T-cell (primary cell): ENCODE data around the gene R3HDML. TPM values are rescaled to one million over a fixed set of nuclear protein-coding genes. Genes with fewer than 3 reads are reported as not detected.

ENCODE experiments used
- ATAC-seq, 4 experiments: fragments of 200-7000 bp in 3 of 4; fragments of 150-1000 bp in 1 of 4; cut with Tn5 transposase; replicated peaks in 1 of 4; 1 replicate in 3 of 4; 2 replicates in 1 of 4; pipeline ENCODE4 v1.10.0; 2021; ENCODE audit warnings: moderate library complexity in 3 of 4, mild to moderate bottlenecking in 2 of 4, moderate number of reproducible peaks in 1 of 4
- CTCF ChIA-PET, 2 donors: fragments of 300-600 bp; sonication (Branson Sonifier 250); formaldehyde crosslinking; loops; one replicate each; lab custom pipeline; 2022; ENCODE audit warnings: antibody characterized with exemption in 2 of 2; lab: Charles Lee
- POLR2A ChIA-PET, 2 donors: fragments of 300-600 bp; sonication (Branson Sonifier 250); formaldehyde crosslinking; loops; one replicate each; lab custom pipeline; 2022; ENCODE audit warnings: antibody characterized with exemption in 2 of 2; lab: Charles Lee
- DNase-seq, 35 experiments: peaks; one replicate each; pipeline versions ENCODE4 v3.0.0 to v3.0.0-alpha.2; 2013 to 2023
- H3K27ac ChIP-seq: one replicate; pipeline ENCODE4 v1.5.1; 2013; ENCODE audit warnings: low read length
- H3K27me3 ChIP-seq, 2 experiments: replicated peaks in 1 of 2; 1 replicate in 1 of 2; 2 replicates in 1 of 2; pipeline versions ENCODE4 v1.6.1 to v1.7.0; 2013; ENCODE audit warnings: low read length in 1 of 2, mixed read lengths in 1 of 2; ENCODE audit not compliant: control insufficient read depth in 2 of 2, insufficient read depth in 2 of 2; ENCODE audit errors: extremely low read depth in 1 of 2
- H3K36me3 ChIP-seq, 2 donors: 1 replicate in 1 of 2; 2 replicates in 1 of 2; pipeline versions ENCODE4 v1.6.1 to v1.7.0; 2013; ENCODE audit warnings: low read length in 1 of 2; ENCODE audit not compliant: control insufficient read depth in 2 of 2, insufficient read depth in 1 of 2; ENCODE audit errors: extremely low read depth in 1 of 2
- H3K4me1 ChIP-seq, 2 experiments: 1 replicate in 1 of 2; 2 replicates in 1 of 2; pipeline versions ENCODE4 v1.6.1 to v1.7.0; 2013; ENCODE audit warnings: low read length in 2 of 2, mixed read lengths in 1 of 2; ENCODE audit not compliant: insufficient read depth in 2 of 2, control insufficient read depth in 1 of 2; ENCODE audit errors: extremely low read depth in 1 of 2
- H3K4me3 ChIP-seq, 2 donors: 1 replicate in 1 of 2; 2 replicates in 1 of 2; pipeline versions ENCODE4 v1.5.1 to v1.7.0; 2013; ENCODE audit warnings: mild to moderate bottlenecking in 2 of 2, low read length in 1 of 2, moderate library complexity in 1 of 2; ENCODE audit not compliant: control insufficient read depth in 1 of 2; ENCODE audit errors: extremely low read depth in 1 of 2
- H3K9me3 ChIP-seq: 2 replicates; pipeline ENCODE4 v1.7.0; 2013
- H3K27ac Mint-ChIP-seq, 2 donors: one replicate each; pipeline ENCODE4 v1.8.0; 2020 to 2021; ENCODE audit warnings: mild to moderate bottlenecking in 2 of 2, mixed read lengths in 2 of 2
- H3K27me3 Mint-ChIP-seq, 2 donors: one replicate each; pipeline ENCODE4 v1.8.0; 2021 to 2022; ENCODE audit warnings: mixed read lengths in 2 of 2
- H3K36me3 Mint-ChIP-seq: one replicate; pipeline ENCODE4 v1.8.0; 2021; ENCODE audit warnings: mixed read lengths
- H3K4me1 Mint-ChIP-seq, 3 donors: one replicate each; pipeline ENCODE4 v1.8.0; 2020 to 2022; ENCODE audit warnings: mixed read lengths in 3 of 3, mild to moderate bottlenecking in 1 of 3
- H3K4me3 Mint-ChIP-seq, 3 donors: one replicate each; pipeline ENCODE4 v1.8.0; 2020 to 2022; ENCODE audit warnings: mild to moderate bottlenecking in 3 of 3, mixed read lengths in 3 of 3, moderate library complexity in 3 of 3
- H3K9me3 Mint-ChIP-seq, 3 donors: one replicate each; pipeline ENCODE4 v1.8.0; 2020 to 2022; ENCODE audit warnings: mixed read lengths in 3 of 3
- WGBS: methylation state at CpG from one replicate; pipeline ENCODE4 v1.1.5; 2013; ENCODE audit warnings: missing lambda C conversion rate; ENCODE audit not compliant: insufficient coverage; 5-methylcytosine and 5-hydroxymethylcytosine counted together
- total RNA-seq, 35 experiments: library from RNA in 6 of 35; stranded (reverse) in 6 of 35; fragments of 120-200 nt in 1 of 35; gene quantifications; one replicate each; pipeline versions ENCODE4 v1.2.1 to v1.2.4 and lab custom pipeline; 2013 to 2026

R3HDML gene
- total RNA-seq, 5 donors from 2014 or later (not counting 1 experiment from before 2014, with no cell fraction given) = not detected

DNA sequence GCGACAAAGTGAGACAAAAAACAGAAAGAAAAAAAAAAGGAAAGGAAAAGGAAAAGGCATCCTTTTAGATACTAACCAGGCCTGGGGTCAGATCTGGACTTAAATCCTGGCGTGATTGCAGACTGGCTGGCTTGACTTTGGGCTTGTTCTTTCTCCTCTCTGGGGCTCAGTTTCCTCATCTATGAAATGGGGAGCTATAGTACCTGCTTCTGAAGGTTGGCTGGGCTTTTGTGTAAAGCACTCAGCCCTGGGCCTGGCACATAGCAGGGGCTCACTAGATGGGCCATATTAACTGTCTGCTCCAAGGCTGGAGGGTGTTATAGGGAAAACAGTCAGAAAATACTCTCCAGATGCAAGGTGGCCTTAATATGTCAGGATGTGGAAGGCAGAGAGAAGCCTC is 1.2 kb upstream of the R3HDML start:
- no peak overlapping the region for H3K27ac Mint-ChIP-seq
- no peaks in the 10 kb centered on the region for H3K9me3 Mint-ChIP-seq
- Histone ChIP-seq H3K27ac (no peak overlapping the region), H3K27me3 (peaks cover 0 to 33% of the 10 kb centered on the region in 2 experiments), H3K4me3 (no peak overlapping the region), H3K36me3 (no peaks in the 10 kb centered on the region), H3K9me3 (no peaks in the 10 kb centered on the region), H3K4me1 (no peaks in the 10 kb centered on the region)
- DNase-seq (no peak), ATAC-seq (no peak)
- POLR2A ChIA-PET = no interaction called here
- no peaks in the 10 kb centered on the region for H3K4me1 Mint-ChIP-seq
- no peaks in the 10 kb centered on the region for H3K36me3 Mint-ChIP-seq
- no peak overlapping the region for H3K4me3 Mint-ChIP-seq
- H3K27me3 Mint-ChIP-seq = peaks cover 5 to 14% of the 10 kb centered on the region in 2 donors
- WGBS = 59% methylated on average over 2 of the region's 2 CpGs
- CTCF ChIA-PET = no interaction called here

DNA sequence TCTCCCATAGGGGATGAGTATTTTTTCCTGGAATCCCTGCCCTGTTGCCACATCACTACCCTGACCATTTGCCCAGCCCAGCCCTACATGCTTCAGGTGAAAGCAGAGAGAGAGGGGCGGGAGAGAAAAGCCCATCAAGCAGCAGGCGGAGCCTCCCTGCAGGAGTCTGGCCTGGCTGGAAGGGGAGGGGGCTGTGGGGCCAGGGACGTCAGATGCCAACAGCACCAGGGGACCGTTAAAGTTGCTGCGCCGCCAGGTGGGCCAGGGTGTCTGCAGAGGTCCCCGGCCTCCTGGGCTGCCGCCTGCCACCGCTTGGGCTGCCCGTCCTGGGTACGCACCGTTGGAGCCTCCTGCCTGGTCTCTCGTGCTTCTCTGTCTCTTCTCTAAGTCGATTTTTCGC is 757 bp upstream of the R3HDML start:
- Histone ChIP-seq H3K27ac (no peak overlapping the region), H3K27me3 (peaks cover 0 to 33% of the 10 kb centered on the region in 2 experiments), H3K4me3 (no peak overlapping the region), H3K4me1 (no peaks in the 10 kb centered on the region), H3K9me3 (no peaks in the 10 kb centered on the region), H3K36me3 (no peaks in the 10 kb centered on the region)
- POLR2A ChIA-PET = no interaction called here
- H3K27ac Mint-ChIP-seq = no peak overlapping the region
- DNase-seq = no peak
- H3K36me3 Mint-ChIP-seq = no peaks in the 10 kb centered on the region
- no peaks in the 10 kb centered on the region for H3K9me3 Mint-ChIP-seq
- ATAC-seq = no peak
- H3K4me1 Mint-ChIP-seq = no peaks in the 10 kb centered on the region
- CTCF ChIA-PET = no interaction called here
- WGBS = 40% methylated on average over 13 of the region's 15 CpGs
- peaks cover 5 to 13% of the 10 kb centered on the region in 2 donors for H3K27me3 Mint-ChIP-seq
- H3K4me3 Mint-ChIP-seq = no peak overlapping the region

DNA sequence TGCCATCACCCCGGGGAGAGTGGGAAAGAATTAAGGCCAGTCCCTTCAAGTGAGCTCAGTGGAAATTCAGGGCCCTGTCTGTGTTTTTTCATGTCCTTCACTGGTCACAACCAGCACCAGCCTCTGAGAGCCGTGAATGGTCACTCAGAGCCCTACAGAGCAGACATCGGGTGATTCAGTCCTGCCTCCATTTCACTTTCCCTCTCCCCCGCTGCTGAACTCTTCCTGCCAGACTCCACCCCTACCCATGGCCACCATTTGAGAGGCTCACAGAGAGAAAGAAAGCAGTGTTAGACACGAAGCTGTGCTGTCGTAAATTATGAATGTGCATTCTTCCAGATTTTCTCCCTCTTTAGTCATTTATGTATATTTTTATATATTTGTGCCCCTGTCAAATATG is 5.4 kb downstream of the R3HDML start:
- WGBS = 67% methylated on average over 1 of the region's 6 CpGs
- no peak for DNase-seq
- H3K4me1 Mint-ChIP-seq = no peaks in the 10 kb centered on the region

DNA sequence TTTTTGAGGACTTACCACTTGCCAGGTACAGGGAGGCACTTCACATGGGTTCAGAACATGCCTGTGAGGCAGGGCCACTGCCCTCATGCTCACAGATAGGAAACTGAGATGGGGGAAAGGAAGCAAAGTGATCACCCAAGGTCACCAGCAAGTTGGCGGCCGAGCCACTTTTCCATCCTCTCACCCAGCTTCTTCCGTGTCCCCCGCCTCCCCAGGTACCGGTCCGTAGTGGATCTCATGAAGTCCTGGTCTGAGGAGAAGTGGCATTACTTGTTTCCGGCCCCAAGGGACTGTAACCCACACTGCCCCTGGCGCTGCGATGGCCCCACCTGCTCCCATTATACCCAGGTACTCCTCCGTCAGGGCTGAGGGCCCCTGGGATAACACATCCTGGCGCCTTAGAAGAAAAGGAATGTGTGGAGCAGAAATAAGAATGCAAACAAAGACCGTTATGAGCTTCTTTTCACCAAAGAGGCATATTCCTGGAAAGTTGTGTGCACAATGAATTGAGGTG is 6.4 kb downstream of the R3HDML start:
- no peak overlapping the region for H3K27ac Mint-ChIP-seq
- peaks cover 0 to 5% of the 10 kb centered on the region in 2 experiments for H3K27me3 ChIP-seq
- no peaks in the 10 kb centered on the region for H3K4me1 Mint-ChIP-seq
- POLR2A ChIA-PET = no interaction called here
- no peak for DNase-seq
- no peaks in the 10 kb centered on the region for H3K36me3 Mint-ChIP-seq
- CTCF ChIA-PET = no interaction called here
- H3K4me3 Mint-ChIP-seq = no peak overlapping the region
- no peaks in the 10 kb centered on the region for H3K36me3 ChIP-seq
- no peaks in the 10 kb centered on the region for H3K9me3 ChIP-seq
- peaks cover 0 to 4% of the 10 kb centered on the region in 2 donors for H3K27me3 Mint-ChIP-seq
- ATAC-seq = no peak
- no peaks in the 10 kb centered on the region for H3K9me3 Mint-ChIP-seq
- WGBS = 73% methylated on average over 2 of the region's 12 CpGs
- H3K4me1 ChIP-seq = no peaks in the 10 kb centered on the region
- H3K27ac ChIP-seq = no peak overlapping the region
- H3K4me3 ChIP-seq = no peak overlapping the region

More for the DNA sequence above, 5.4 kb downstream of the R3HDML start:
- H3K4me3 Mint-ChIP-seq = no peak overlapping the region
- no peaks in the 10 kb centered on the region for H3K36me3 Mint-ChIP-seq
- H3K9me3 Mint-ChIP-seq = no peaks in the 10 kb centered on the region
- POLR2A ChIA-PET = no interaction called here
- H3K27ac Mint-ChIP-seq = no peak overlapping the region
- Histone ChIP-seq H3K36me3 (no peaks in the 10 kb centered on the region), H3K4me3 (no peak overlapping the region), H3K27ac (no peak overlapping the region), H3K4me1 (no peaks in the 10 kb centered on the region), H3K27me3 (peaks cover 0 to 12% of the 10 kb centered on the region in 2 experiments), H3K9me3 (no peaks in the 10 kb centered on the region)
- ATAC-seq = no peak
- CTCF ChIA-PET = no interaction called here
- H3K27me3 Mint-ChIP-seq = peaks cover 0 to 4% of the 10 kb centered on the region in 2 donors

DNA sequence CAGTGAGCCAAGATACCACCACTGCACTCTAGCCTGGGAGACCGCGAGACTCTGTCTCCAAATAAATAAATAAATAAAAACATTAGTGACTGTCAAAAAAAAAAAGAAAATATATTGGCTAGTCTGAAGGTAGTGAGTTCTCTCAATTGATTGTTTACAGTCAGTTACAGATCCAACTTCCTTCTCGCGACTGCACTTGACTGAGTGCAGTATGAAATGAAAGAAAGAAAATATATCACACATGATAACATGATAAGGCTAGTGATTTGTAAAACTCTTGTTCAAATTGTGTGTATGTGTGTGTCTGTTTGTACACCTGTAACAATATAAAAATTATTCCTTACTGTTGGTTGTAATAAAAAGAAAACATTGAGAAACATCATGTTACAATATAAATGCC is 7.9 kb downstream of the R3HDML start:
- POLR2A ChIA-PET = interaction anchor here in 1 of 2 donors (0.6 kb wide), 1 partner anchor 123 kb away, joined by 3 read pairs; no protein-coding TSS in a partner anchor
- Mint-ChIP-seq H3K27me3 (peaks cover 0 to 4% of the 10 kb centered on the region in 2 donors), H3K9me3 (no peaks in the 10 kb centered on the region), H3K4me3 (no peak overlapping the region), H3K4me1 (no peaks in the 10 kb centered on the region), H3K36me3 (no peaks in the 10 kb centered on the region), H3K27ac (no peak overlapping the region)
- no peaks in the 10 kb centered on the region for H3K4me1 ChIP-seq
- DNase-seq = no peak
- ATAC-seq = no peak
- peaks cover 0 to 8% of the 10 kb centered on the region in 2 experiments for H3K27me3 ChIP-seq
- H3K27ac ChIP-seq = no peak overlapping the region
- H3K9me3 ChIP-seq = no peaks in the 10 kb centered on the region
- H3K36me3 ChIP-seq = no peaks in the 10 kb centered on the region
- CTCF ChIA-PET = no interaction called here
- WGBS = no CpG with 5 or more reads among the region's 4 CpGs
- H3K4me3 ChIP-seq = no peak overlapping the region

DNA sequence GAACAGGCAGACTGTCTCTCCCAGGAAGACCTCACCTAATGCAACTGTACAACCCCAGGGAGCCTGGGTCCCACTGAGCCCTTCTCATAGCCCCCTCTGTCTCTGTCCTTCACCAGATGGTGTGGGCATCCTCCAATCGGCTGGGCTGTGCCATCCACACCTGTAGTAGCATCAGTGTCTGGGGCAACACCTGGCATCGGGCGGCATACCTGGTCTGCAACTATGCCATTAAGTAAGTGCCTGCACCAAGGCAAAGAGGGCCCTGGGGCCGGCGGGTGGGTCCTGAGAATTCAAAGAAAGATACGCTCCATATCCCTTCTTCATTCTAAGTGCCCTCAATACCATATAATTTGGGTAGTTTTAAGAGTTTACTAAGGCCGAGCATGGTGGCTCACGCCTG is 8.3 kb downstream of the R3HDML start:
- no peaks in the 10 kb centered on the region for H3K9me3 Mint-ChIP-seq
- CTCF ChIA-PET = no interaction called here
- Histone ChIP-seq H3K27ac (no peak overlapping the region), H3K27me3 (peaks cover 0 to 12% of the 10 kb centered on the region in 2 experiments), H3K9me3 (no peaks in the 10 kb centered on the region), H3K36me3 (no peaks in the 10 kb centered on the region), H3K4me1 (no peaks in the 10 kb centered on the region), H3K4me3 (no peak overlapping the region)
- POLR2A ChIA-PET = no interaction called here
- peaks cover 0 to 4% of the 10 kb centered on the region in 2 donors for H3K27me3 Mint-ChIP-seq
- no peaks in the 10 kb centered on the region for H3K4me1 Mint-ChIP-seq
- ATAC-seq = no peak
- H3K27ac Mint-ChIP-seq = no peak overlapping the region
- H3K36me3 Mint-ChIP-seq = no peaks in the 10 kb centered on the region
- H3K4me3 Mint-ChIP-seq = no peak overlapping the region
- no peak for DNase-seq
- WGBS = 81% methylated on average over 3 of the region's 8 CpGs
